Measurements from ENCODE around the gene HOXD12.

Gene HOXD12

GRCh38 chr2:176095421-176095820, 4.2 kb upstream of the HOXD12 start:
- TF ChIP-seq CTCF (IDR thresholded peaks at IDR 0.05; ENCODE audit: control insufficient read depth, insufficient read depth, low read depth, low read length, missing control alignments), result no peak
- no peak overlapping the region for H3K4me3 ChIP-seq (ENCODE audit: control insufficient read depth, low read depth, low read length)

GRCh38 chr2:176096243-176096985, 3.2 kb upstream of the HOXD12 start:
- no peak for DNase-seq (ENCODE audit: low read depth)
- TF ChIP-seq CTCF (IDR thresholded peaks at IDR 0.05; ENCODE audit: control insufficient read depth, insufficient read depth, low read depth, low read length, missing control alignments), result no peak
- H3K4me3 ChIP-seq (ENCODE audit: control insufficient read depth, low read depth, low read length), result peak overlapping the region; percentile 73

More at GRCh38 chr2:176095421-176095820, 4.2 kb upstream of the HOXD12 start:
- DNase-seq (ENCODE audit: low read depth), result no peak

- H3K4me3 ChIP-seq (ENCODE audit: control insufficient read depth, low read depth, low read length), result peak overlapping the region; percentile 73
- DNase-seq (ENCODE audit: low read depth), result no peak
- peak; percentile 95 for TF ChIP-seq CTCF (IDR thresholded peaks at IDR 0.05; ENCODE audit: control insufficient read depth, insufficient read depth, low read depth, low read length, missing control alignments)
These were observed 2.4 kb upstream of the HOXD12 start for GRCh38 chr2:176096986-176097819.

- peak overlapping the region; percentile 73 for H3K4me3 ChIP-seq (ENCODE audit: control insufficient read depth, low read depth, low read length)
- TF ChIP-seq CTCF (IDR thresholded peaks at IDR 0.05; ENCODE audit: control insufficient read depth, insufficient read depth, low read depth, low read length, missing control alignments), result no peak
- no peak for DNase-seq (ENCODE audit: low read depth)
These were observed 1.7 kb upstream of the HOXD12 start for GRCh38 chr2:176097820-176098365.

- DNase-seq (ENCODE audit: low read depth), result no peak
- H3K4me3 ChIP-seq (ENCODE audit: control insufficient read depth, low read depth, low read length), result peak overlapping the region; percentile 73
- no peak for TF ChIP-seq CTCF (IDR thresholded peaks at IDR 0.05; ENCODE audit: control insufficient read depth, insufficient read depth, low read depth, low read length, missing control alignments)
These were observed 1.0 kb upstream of the HOXD12 start for GRCh38 chr2:176098366-176099158.

GRCh38 chr2:176099159-176099727, 352 bp upstream of the HOXD12 start:
- H3K4me3 ChIP-seq (ENCODE audit: control insufficient read depth, low read depth, low read length), result no peak overlapping the region
- no peak for TF ChIP-seq CTCF (IDR thresholded peaks at IDR 0.05; ENCODE audit: control insufficient read depth, insufficient read depth, low read depth, low read length, missing control alignments)

More at GRCh38 chr2:176099159-176099727, 352 bp upstream of the HOXD12 start:
- DNase-seq (ENCODE audit: low read depth), result no peak
